Ascending aorta (tissue), 2 donors: ENCODE measurements around the gene PARD3B. TPM values are rescaled to one million over a fixed set of nuclear protein-coding genes. Genes with fewer than 3 reads are reported as not detected.

Experiments
- DNase-seq, 2 donors: peaks; one replicate each; pipeline ENCODE4 v3.0.0-alpha.2; 2019; ENCODE audit warnings: low spot score in 2 of 2
- H3K27ac ChIP-seq, 2 donors: fragments of 200-600 bp; sonication (generic); one replicate each; pipeline ENCODE4 v1.5.1; 2016 to 2017; ENCODE audit warnings: mild to moderate bottlenecking in 1 of 2
- H3K27me3 ChIP-seq: fragments of 200-600 bp; sonication (generic); one replicate; pipeline ENCODE4 v1.5.1; 2017
- H3K36me3 ChIP-seq, 2 donors: fragments of 200-600 bp; sonication (generic); one replicate each; pipeline ENCODE4 v1.5.1; 2016
- H3K4me1 ChIP-seq, 2 donors: fragments of 200-600 bp; sonication (generic); one replicate each; pipeline ENCODE4 v1.5.1; 2016 to 2017; ENCODE audit warnings: mild to moderate bottlenecking in 1 of 2
- H3K4me3 ChIP-seq, 2 donors: fragments of 200-600 bp; sonication (generic); one replicate each; pipeline ENCODE4 v1.5.1; 2016 to 2017; ENCODE audit warnings: mild to moderate bottlenecking in 1 of 2
- H3K9me3 ChIP-seq, 2 donors: fragments of 200-600 bp; sonication (generic); one replicate each; pipeline ENCODE4 v1.5.1; 2016
- CTCF ChIP-seq, 3 experiments: fragments of 200-600 bp in 2 of 3; fragments of 450-650 bp in 1 of 3; sonication (generic) in 2 of 3; IDR thresholded peaks; one replicate each; pipeline ENCODE4 v1.5.1; 2016 to 2019; ENCODE audit warnings: antibody characterized with exemption in 3 of 3, mild to moderate bottlenecking in 1 of 3, moderate library complexity in 1 of 3
- intact Hi-C: fragments of 100-400 bp; cut with DNase I; formaldehyde crosslinking; loops from one replicate; pipeline ENCODE4 v1.15.1; 2023
- total RNA-seq: library from RNA; depleted of rRNA; stranded (reverse); fragments of >200 nt; gene quantifications from one replicate; pipeline ENCODE4 v1.1.0, GENCODE V29; 2016

Gene PARD3B
- total RNA-seq, 1 donor from 2014 or later: 9.5 TPM

- Histone ChIP-seq H3K4me1 (no peaks in the 10 kb centered on the region), H3K4me3 (no peak overlapping the region), H3K9me3 (no peaks in the 10 kb centered on the region), H3K27ac (no peak overlapping the region), H3K36me3 (no peaks in the 10 kb centered on the region), H3K27me3 (no peaks in the 10 kb centered on the region)
- no peak for DNase-seq
- no peak for TF ChIP-seq CTCF (IDR thresholded peaks at IDR 0.05)
- intact Hi-C loops: no loop called here
Measured at GRCh38 chr2:205066081-205066480, 520.8 kb downstream of the PARD3B start.

DNA sequence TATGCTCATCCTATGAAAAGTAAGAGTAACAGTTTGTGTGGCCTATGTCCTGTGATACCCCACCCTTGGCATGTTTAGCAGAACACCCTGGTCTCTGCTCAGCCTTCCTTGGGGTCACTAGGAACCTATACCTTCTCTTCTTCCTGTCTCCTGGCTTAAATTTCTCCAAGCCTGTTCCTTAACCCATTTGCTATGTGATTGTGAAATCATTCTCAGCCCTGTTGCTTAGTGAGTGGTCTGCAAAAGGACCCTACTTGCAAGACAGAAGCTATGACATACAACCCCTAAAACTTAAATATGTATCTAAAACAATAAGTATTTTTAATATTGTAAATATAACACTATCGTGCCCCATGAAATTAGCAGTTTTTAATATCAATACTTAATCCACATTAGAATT is 524.7 kb downstream of the PARD3B start:
- Histone ChIP-seq H3K27me3 (no peaks in the 10 kb centered on the region), H3K4me1 (no peaks in the 10 kb centered on the region), H3K27ac (no peak overlapping the region), H3K36me3 (no peaks in the 10 kb centered on the region), H3K4me3 (no peak overlapping the region), H3K9me3 (no peaks in the 10 kb centered on the region)
- intact Hi-C loops: no loop called here
- no peak for DNase-seq
- TF ChIP-seq CTCF (IDR thresholded peaks at IDR 0.05): no peak

- no peaks in the 10 kb centered on the region for H3K36me3 ChIP-seq
- intact Hi-C loops: no loop called here
- TF ChIP-seq CTCF (IDR thresholded peaks at IDR 0.05): no peak
- no peaks in the 10 kb centered on the region for H3K4me1 ChIP-seq
- H3K9me3 ChIP-seq: no peaks in the 10 kb centered on the region
- no peak for DNase-seq
- H3K27ac ChIP-seq: no peak overlapping the region
- no peak overlapping the region for H3K4me3 ChIP-seq
- no peaks in the 10 kb centered on the region for H3K27me3 ChIP-seq
Measured at GRCh38 chr2:205070889-205071288, 525.6 kb downstream of the PARD3B start.

- Histone ChIP-seq H3K4me1 (no peaks in the 10 kb centered on the region), H3K4me3 (no peak overlapping the region), H3K9me3 (no peaks in the 10 kb centered on the region), H3K36me3 (no peaks in the 10 kb centered on the region), H3K27me3 (no peaks in the 10 kb centered on the region), H3K27ac (no peak overlapping the region)
- intact Hi-C loops: no loop called here
- no peak for DNase-seq
- TF ChIP-seq CTCF (IDR thresholded peaks at IDR 0.05): no peak
Measured at GRCh38 chr2:205073433-205074020, 528.3 kb downstream of the PARD3B start.

- no peaks in the 10 kb centered on the region for H3K9me3 ChIP-seq
- TF ChIP-seq CTCF (IDR thresholded peaks at IDR 0.05): no peak
- no peak for DNase-seq
- H3K36me3 ChIP-seq: no peaks in the 10 kb centered on the region
- H3K4me1 ChIP-seq: no peaks in the 10 kb centered on the region
- intact Hi-C loops: no loop called here
- no peak overlapping the region for H3K4me3 ChIP-seq
- no peak overlapping the region for H3K27ac ChIP-seq
- no peaks in the 10 kb centered on the region for H3K27me3 ChIP-seq
Measured at GRCh38 chr2:205076405-205076804, 531.1 kb downstream of the PARD3B start.

DNA sequence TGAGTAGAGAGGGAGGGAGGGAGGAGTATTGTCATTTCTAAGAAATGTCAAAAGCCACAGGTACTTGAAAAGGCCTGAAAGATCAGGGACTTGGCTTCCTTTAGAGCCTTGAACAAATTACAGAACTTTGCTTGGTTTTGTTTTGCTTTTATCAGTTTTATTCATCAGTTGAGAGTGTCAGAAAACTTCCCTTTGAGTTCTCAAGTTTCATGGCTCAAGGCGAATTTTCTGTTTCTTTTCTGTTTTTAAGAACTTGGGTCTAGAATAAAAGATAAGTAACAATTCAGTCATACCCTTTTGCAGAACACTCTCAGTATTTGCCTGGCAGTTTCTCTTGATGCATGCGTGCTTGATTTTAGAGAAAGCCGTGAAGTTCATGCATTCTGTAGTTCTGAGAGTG is 531.9 kb downstream of the PARD3B start:
- no peak overlapping the region for H3K27ac ChIP-seq
- no peaks in the 10 kb centered on the region for H3K4me1 ChIP-seq
- DNase-seq: no peak
- TF ChIP-seq CTCF (IDR thresholded peaks at IDR 0.05): no peak
- no peaks in the 10 kb centered on the region for H3K9me3 ChIP-seq
- no peak overlapping the region for H3K4me3 ChIP-seq
- H3K27me3 ChIP-seq: no peaks in the 10 kb centered on the region
- H3K36me3 ChIP-seq: no peaks in the 10 kb centered on the region
- intact Hi-C loops: no loop called here
